ENCODE results near the gene MED25. TPM values are rescaled to one million over a fixed set of nuclear protein-coding genes. Genes with fewer than 3 reads are reported as not detected.

The MED25 gene
- total RNA-seq, 4 donors from 2014 or later = 16.9 to 27.7 (median 23.9) TPM

DNA sequence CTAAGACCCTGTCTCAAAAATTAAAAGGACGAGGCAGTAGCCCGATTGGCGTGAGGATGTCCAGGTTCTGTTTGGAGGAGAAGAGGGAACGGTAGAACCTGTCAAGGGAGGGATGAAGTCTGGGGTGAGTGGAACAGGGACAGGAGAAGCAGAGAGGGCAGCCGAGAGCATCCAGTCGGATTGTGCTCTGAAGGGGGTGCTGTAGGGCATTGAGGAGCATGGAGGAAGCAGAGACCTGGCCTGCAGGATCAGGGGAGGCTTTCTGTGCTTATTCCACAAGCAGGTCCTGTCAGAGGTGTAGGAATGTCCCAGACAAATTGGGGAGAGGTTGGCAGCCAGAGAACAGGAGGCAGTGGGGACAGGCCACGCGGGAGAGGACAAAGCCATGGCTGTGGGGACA is 37.2 kb upstream of the MED25 start:
- Histone ChIP-seq H3K36me3 (peaks cover 14 to 62% (median 16%) of the 10 kb centered on the region in 3 donors), H3K27me3 (no peaks in the 10 kb centered on the region), H3K4me1 (peaks cover 0 to 22% (median 0%) of the 10 kb centered on the region in 3 donors), H3K9me3 (no peaks in the 10 kb centered on the region), H3K4me3 (no peak overlapping the region), H3K27ac (peak overlapping the region in 1 of 4 donors; percentile 0)
- WGBS, 2 donors = 93 to 94% methylated on average over 8 of the region's 8 CpGs
- intact Hi-C loops (cut with DNase I) = no loop called here
- TF ChIP-seq POLR2A (IDR thresholded peaks at IDR 0.05) = no peak
- TF ChIP-seq, protein P1, sequence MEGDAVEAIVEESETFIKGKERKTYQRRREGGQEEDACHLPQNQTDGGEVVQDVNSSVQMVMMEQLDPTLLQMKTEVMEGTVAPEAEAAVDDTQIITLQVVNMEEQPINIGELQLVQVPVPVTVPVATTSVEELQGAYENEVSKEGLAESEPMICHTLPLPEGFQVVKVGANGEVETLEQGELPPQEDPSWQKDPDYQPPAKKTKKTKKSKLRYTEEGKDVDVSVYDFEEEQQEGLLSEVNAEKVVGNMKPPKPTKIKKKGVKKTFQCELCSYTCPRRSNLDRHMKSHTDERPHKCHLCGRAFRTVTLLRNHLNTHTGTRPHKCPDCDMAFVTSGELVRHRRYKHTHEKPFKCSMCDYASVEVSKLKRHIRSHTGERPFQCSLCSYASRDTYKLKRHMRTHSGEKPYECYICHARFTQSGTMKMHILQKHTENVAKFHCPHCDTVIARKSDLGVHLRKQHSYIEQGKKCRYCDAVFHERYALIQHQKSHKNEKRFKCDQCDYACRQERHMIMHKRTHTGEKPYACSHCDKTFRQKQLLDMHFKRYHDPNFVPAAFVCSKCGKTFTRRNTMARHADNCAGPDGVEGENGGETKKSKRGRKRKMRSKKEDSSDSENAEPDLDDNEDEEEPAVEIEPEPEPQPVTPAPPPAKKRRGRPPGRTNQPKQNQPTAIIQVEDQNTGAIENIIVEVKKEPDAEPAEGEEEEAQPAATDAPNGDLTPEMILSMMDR (IDR thresholded peaks at IDR 0.05) = no peak
- no peak for DNase-seq

DNA sequence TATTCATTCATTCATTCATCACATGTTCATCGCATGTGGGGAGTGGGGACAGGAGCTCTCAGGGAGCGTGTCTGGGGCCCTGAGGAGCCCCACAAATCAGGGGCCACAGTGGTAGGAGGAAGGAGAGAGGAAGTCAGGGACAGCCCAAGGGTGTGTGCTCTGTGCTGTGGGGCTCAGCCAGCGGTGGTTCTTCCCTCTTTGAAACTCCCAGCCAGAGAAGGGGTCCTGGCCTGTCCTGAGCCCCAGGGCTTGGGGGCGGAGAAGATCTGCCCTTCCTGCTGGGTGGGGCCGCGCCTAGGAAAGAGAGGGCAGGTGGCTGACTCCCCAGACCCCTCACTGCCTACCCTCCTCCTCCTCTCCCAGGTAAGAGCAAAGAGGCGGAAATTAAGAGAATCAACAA is 36.7 kb upstream of the MED25 start:
- TF ChIP-seq, protein P1 (IDR thresholded peaks at IDR 0.05) = no peak
- no peak for TF ChIP-seq POLR2A (IDR thresholded peaks at IDR 0.05)

DNA sequence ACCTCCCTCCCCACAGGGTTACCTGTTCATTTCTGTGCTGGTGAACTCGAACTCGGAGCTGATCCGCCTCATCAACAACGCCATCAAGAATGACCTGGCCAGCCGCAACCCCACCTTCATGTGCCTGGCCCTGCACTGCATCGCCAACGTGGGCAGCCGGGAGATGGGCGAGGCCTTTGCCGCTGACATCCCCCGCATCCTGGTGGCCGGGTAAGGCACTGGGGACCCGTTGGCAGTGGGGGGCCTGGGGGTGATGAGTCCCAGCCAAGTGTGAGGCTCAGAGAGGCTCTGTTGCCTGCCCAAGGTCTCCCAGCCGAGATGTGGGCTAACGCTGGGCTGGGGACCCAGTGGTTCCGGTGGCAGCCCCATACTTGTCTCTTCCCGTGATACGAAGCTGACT is 35.6 kb upstream of the MED25 start:
- no peaks in the 10 kb centered on the region for H3K27me3 ChIP-seq
- no peak for TF ChIP-seq POLR2A (IDR thresholded peaks at IDR 0.05)
- TF ChIP-seq, protein P1 (IDR thresholded peaks at IDR 0.05) = no peak
- H3K9me3 ChIP-seq = no peaks in the 10 kb centered on the region
- intact Hi-C loops (cut with DNase I) = no loop called here
- H3K4me1 ChIP-seq = peaks cover 7 to 30% (median 9%) of the 10 kb centered on the region in 3 donors
- H3K27ac ChIP-seq = no peak overlapping the region
- no peak for DNase-seq
- peaks cover 14 to 65% (median 17%) of the 10 kb centered on the region in 3 donors for H3K36me3 ChIP-seq
- H3K4me3 ChIP-seq = no peak overlapping the region
- 95 to 100% methylated on average over 4 to 5 of the region's 18 CpGs for WGBS, 2 donors

More for the DNA sequence above, 36.7 kb upstream of the MED25 start:
- H3K4me3 ChIP-seq = no peak overlapping the region
- peaks cover 14 to 62% (median 16%) of the 10 kb centered on the region in 3 donors for H3K36me3 ChIP-seq
- H3K9me3 ChIP-seq = no peaks in the 10 kb centered on the region
- DNase-seq = no peak
- H3K4me1 ChIP-seq = peaks cover 1 to 22% (median 2%) of the 10 kb centered on the region in 3 donors
- intact Hi-C loops (cut with DNase I) = no loop called here
- peak overlapping the region in 1 of 4 donors; percentile 9 for H3K27ac ChIP-seq
- no peaks in the 10 kb centered on the region for H3K27me3 ChIP-seq
- 47 to 74% methylated on average over 4 to 6 of the region's 7 CpGs for WGBS, 2 donors

DNA sequence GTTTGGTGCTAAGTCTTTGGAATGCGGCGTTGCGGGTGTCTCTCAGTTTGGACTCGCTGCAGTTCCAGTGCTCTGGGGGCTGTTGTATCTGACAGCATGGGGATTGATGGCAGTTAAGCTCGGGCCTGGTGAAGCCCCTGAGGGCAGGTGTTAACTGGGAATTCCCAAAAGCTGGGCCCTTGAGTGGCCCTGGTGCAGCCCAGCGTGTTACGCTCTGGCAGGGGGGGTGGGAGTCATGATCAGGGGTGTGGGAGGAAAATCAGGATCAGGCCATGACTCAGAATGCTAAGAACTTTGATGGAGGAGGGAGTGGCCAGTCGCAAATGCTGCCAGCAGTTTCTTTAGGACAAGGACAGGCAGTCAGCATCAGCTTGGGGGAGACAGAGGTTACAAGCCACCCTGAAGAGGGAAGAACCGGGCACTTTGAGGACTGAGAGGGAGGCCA is 31.7 kb upstream of the MED25 start:
- peaks cover 19 to 95% (median 26%) of the 10 kb centered on the region in 3 donors for H3K36me3 ChIP-seq
- no peak for TF ChIP-seq POLR2A (IDR thresholded peaks at IDR 0.05)
- TF ChIP-seq, protein P1 (IDR thresholded peaks at IDR 0.05) = no peak
- H3K4me1 ChIP-seq = peaks cover 7 to 30% (median 9%) of the 10 kb centered on the region in 3 donors
- intact Hi-C loops (cut with DNase I) = no loop called here
- H3K4me3 ChIP-seq = no peak overlapping the region
- WGBS, 2 donors = 47 to 59% methylated on average over 8 of the region's 9 CpGs
- H3K9me3 ChIP-seq = no peaks in the 10 kb centered on the region
- no peak for DNase-seq
- peak overlapping the region; percentile 59 to 73 (median 68) for H3K27ac ChIP-seq
- no peaks in the 10 kb centered on the region for H3K27me3 ChIP-seq

DNA sequence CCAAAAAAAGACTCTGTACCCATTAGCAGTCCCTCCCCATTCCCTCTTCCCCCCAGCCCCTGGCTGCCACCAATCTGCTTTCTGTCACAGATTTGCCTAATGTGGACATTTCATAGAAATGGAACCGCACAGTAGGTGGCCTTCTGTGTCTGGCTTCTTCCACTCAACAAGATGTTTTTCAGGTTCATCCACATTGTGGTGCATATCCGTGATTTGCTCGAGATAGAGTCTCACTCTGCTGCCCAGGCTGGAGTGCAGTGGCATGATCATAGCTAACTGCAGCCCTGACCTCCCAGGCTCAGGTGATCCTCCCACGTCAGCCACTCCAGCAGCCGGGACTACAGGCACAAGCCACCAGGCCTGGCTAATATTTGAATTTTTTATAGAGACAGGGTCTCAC is 30.3 kb upstream of the MED25 start:
- TF ChIP-seq, protein P1 (IDR thresholded peaks at IDR 0.05) = no peak
- TF ChIP-seq POLR2A (IDR thresholded peaks at IDR 0.05) = no peak
- no peak overlapping the region for H3K4me3 ChIP-seq
- intact Hi-C loops (cut with DNase I) = no loop called here
- no peaks in the 10 kb centered on the region for H3K9me3 ChIP-seq
- H3K4me1 ChIP-seq = peaks cover 7 to 33% (median 9%) of the 10 kb centered on the region in 3 donors
- no peak for DNase-seq
- 86 to 90% methylated on average over 5 of the region's 5 CpGs for WGBS, 2 donors
- peaks cover 21 to 95% (median 30%) of the 10 kb centered on the region in 3 donors for H3K36me3 ChIP-seq
- H3K27ac ChIP-seq = no peak overlapping the region
- no peaks in the 10 kb centered on the region for H3K27me3 ChIP-seq
